Body of pancreas (tissue), 4 donors: ENCODE results near the gene SIPA1L3.

Experiments
- CTCF ChIP-seq, 7 experiments: fragments of 450-650 bp in 4 of 7; fragments of 200-600 bp in 3 of 7; sonication (generic) in 3 of 7; IDR thresholded peaks; one replicate each; pipeline ENCODE4 v1.5.1; 2016 to 2019; ENCODE audit warnings: antibody characterized with exemption in 7 of 7
- POLR2A ChIP-seq, 3 donors: fragments of 450-650 bp; IDR thresholded peaks; one replicate each; pipeline ENCODE4 v1.6.1; 2016; ENCODE audit warnings: antibody characterized with exemption in 3 of 3, mild to moderate bottlenecking in 2 of 3

- TF ChIP-seq CTCF (IDR thresholded peaks at IDR 0.05): no peak
- TF ChIP-seq POLR2A (IDR thresholded peaks at IDR 0.05): no peak
Measured at GRCh38 chr19:38247734-38248268, 340.8 kb downstream of the SIPA1L3 start.
